Ishikawa (cell line): ENCODE results near the gene SPATA32.

Experiments
- CEBPB ChIP-seq: IDR thresholded peaks from 2 replicates; pipeline ENCODE4 v1.6.1; 2012
- CREB1 ChIP-seq: IDR thresholded peaks from 2 replicates; pipeline ENCODE4 v1.6.1; 2012; ENCODE audit warnings: low read depth
- EGR1 ChIP-seq: IDR thresholded peaks from 2 replicates; pipeline ENCODE4 v1.6.1; 2012
- EP300 ChIP-seq: IDR thresholded peaks from 2 replicates; pipeline ENCODE4 v1.6.1; 2012; ENCODE audit warnings: borderline replicate concordance
- FOXM1 ChIP-seq: IDR thresholded peaks from 2 replicates; pipeline ENCODE4 v1.6.1; 2012; ENCODE audit warnings: low read depth, borderline replicate concordance
- NFIC ChIP-seq: IDR thresholded peaks from 2 replicates; pipeline ENCODE4 v1.6.1; 2012
- RAD21 ChIP-seq: IDR thresholded peaks from 2 replicates; pipeline ENCODE4 v1.6.1; 2012; ENCODE audit warnings: low read depth
- REST ChIP-seq: IDR thresholded peaks from 2 replicates; pipeline ENCODE4 v1.6.1; 2012; ENCODE audit warnings: low read depth, mild to moderate bottlenecking
- TAF1 ChIP-seq: IDR thresholded peaks from 2 replicates; pipeline ENCODE4 v1.6.1; 2012; ENCODE audit warnings: low read depth, mild to moderate bottlenecking
- TCF12 ChIP-seq: IDR thresholded peaks from 2 replicates; pipeline ENCODE4 v1.6.1; 2012; ENCODE audit warnings: low read depth
- TEAD4 ChIP-seq: IDR thresholded peaks from 2 replicates; pipeline ENCODE4 v1.6.1; 2012
- USF1 ChIP-seq: IDR thresholded peaks from 2 replicates; pipeline ENCODE4 v1.6.1; 2012
- YY1 ChIP-seq: IDR thresholded peaks from 2 replicates; pipeline ENCODE4 v1.6.1; 2012; ENCODE audit warnings: low read depth
- ZBTB7A ChIP-seq: IDR thresholded peaks from 2 replicates; pipeline ENCODE4 v1.6.1; 2012; ENCODE audit warnings: low read depth
- TF ChIP-seq, protein P1 (sequence below): IDR thresholded peaks from 2 replicates; pipeline ENCODE4 v1.6.1; 2012

Gene SPATA32

GRCh38 chr17:45286286-45286685 lies 24.4 kb upstream of the SPATA32 start:
- no peak for TF ChIP-seq USF1
- TF ChIP-seq YY1 = no peak
- no peak for TF ChIP-seq TEAD4
- no peak for TF ChIP-seq EGR1
- TF ChIP-seq CEBPB = no peak
- no peak for TF ChIP-seq NFIC
- no peak for TF ChIP-seq TCF12
- TF ChIP-seq ZBTB7A = no peak
- no peak for TF ChIP-seq TAF1
- no peak for TF ChIP-seq REST
- no peak for TF ChIP-seq CREB1
- TF ChIP-seq, protein P1, sequence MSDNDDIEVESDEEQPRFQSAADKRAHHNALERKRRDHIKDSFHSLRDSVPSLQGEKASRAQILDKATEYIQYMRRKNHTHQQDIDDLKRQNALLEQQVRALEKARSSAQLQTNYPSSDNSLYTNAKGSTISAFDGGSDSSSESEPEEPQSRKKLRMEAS = no peak
- no peak for TF ChIP-seq FOXM1
- no peak for TF ChIP-seq EP300
- no peak for TF ChIP-seq RAD21

GRCh38 chr17:45284176-45285140 lies 22.6 kb upstream of the SPATA32 start:
- TF ChIP-seq, protein P1 = no peak
- TF ChIP-seq RAD21 = peak; percentile 17; the same call in 1 of the 2 replicates

- TF ChIP-seq EGR1 = no peak
- TF ChIP-seq TCF12 = no peak
- TF ChIP-seq, protein P1 = no peak
- TF ChIP-seq TAF1 = no peak
- TF ChIP-seq NFIC = no peak
- no peak for TF ChIP-seq CREB1
- no peak for TF ChIP-seq CEBPB
- no peak for TF ChIP-seq ZBTB7A
Measured at GRCh38 chr17:45283711-45284110, 21.8 kb upstream of the SPATA32 start.

GRCh38 chr17:45282683-45283644 lies 21.1 kb upstream of the SPATA32 start:
- TF ChIP-seq NFIC = no peak
- TF ChIP-seq TCF12 = no peak
- no peak for TF ChIP-seq TEAD4
- no peak for TF ChIP-seq EP300
- no peak for TF ChIP-seq CREB1
- no peak for TF ChIP-seq ZBTB7A
- TF ChIP-seq, protein P1 = no peak
- TF ChIP-seq EGR1 = no peak
- TF ChIP-seq RAD21 = no peak
- TF ChIP-seq FOXM1 = no peak
- no peak for TF ChIP-seq REST
- TF ChIP-seq CEBPB = no peak
- no peak for TF ChIP-seq TAF1
- no peak for TF ChIP-seq USF1
- no peak for TF ChIP-seq YY1

GRCh38 chr17:45279898-45280297 lies 18.0 kb upstream of the SPATA32 start:
- TF ChIP-seq TEAD4 (no peak), USF1 (no peak), NFIC (no peak), EGR1 (no peak), TAF1 (no peak), REST (no peak), CREB1 (no peak), CEBPB (no peak), YY1 (no peak), ZBTB7A (no peak), TCF12 (no peak), RAD21 (no peak), FOXM1 (no peak), EP300 (no peak)
- TF ChIP-seq, protein P1 = no peak
